ENCODE results near the gene AUTS2. TPM values are rescaled to one million over a fixed set of nuclear protein-coding genes. Genes with fewer than 3 reads are reported as not detected.
A peak's percentile ranks its signal among the peaks of the same experiment; 100 is the strongest.

The AUTS2 gene
- total and polyA plus RNA-seq, 2 experiments from 2014 or later = 32.0 to 91.0 TPM

GRCh38 chr7:70771451-70771850 is 1173.2 kb downstream of the AUTS2 start:
- ATAC-seq (peak; percentile 62), DNase-seq (ENCODE audit: low spot score) (peak; percentile 57)
- Histone ChIP-seq H2AFZ (no peak overlapping the region), H3K4me3 (no peak overlapping the region), H4K20me1 (replicated peaks; ENCODE audit: insufficient read depth) (peaks cover 27% of the 10 kb centered on the region), H3K4me2 (0 out of 2 replicates have a peak overlapping the region, but pooled peaks have one; percentile 39), H3K79me2 (replicated peaks; ENCODE audit: insufficient read depth) (peaks cover 7% of the 10 kb centered on the region; the same call in 1 of the 2 replicates), H3K27ac (ENCODE audit: low read depth) (no peak overlapping the region; the same call in 1 of the 2 replicates), H3K4me1 (ENCODE audit: insufficient read depth) (peaks cover 39% of the 10 kb centered on the region), H3K36me3 (ENCODE audit: insufficient read depth) (peaks cover 19% of the 10 kb centered on the region), H3K27me3 (ENCODE audit: insufficient read depth) (no peaks in the 10 kb centered on the region), H3F3A (replicated peaks; ENCODE audit: low read depth) (peaks cover 9% of the 10 kb centered on the region; the same call in 1 of the 2 replicates), H3K9me2 (ENCODE audit: insufficient read depth) (no peaks in the 10 kb centered on the region)
- Mint-ChIP-seq H3K27ac (no peak overlapping the region), H3K4me1 (peaks cover 43% of the 10 kb centered on the region), H3K36me3 (ENCODE audit: low read depth) (peaks cover 80% of the 10 kb centered on the region), H3K9me3 (no peaks in the 10 kb centered on the region), H3K27me3 (ENCODE audit: insufficient read depth, low read depth, poor library complexity) (peaks cover 5% of the 10 kb centered on the region), H3K4me3 (no peak overlapping the region)
- TF ChIP-seq ZNF331 (CRISPR knock-in tag; IDR thresholded peaks at IDR 0.05; ENCODE audit: low read depth) (no peak), EZH2 (IDR thresholded peaks at IDR 0.05; ENCODE audit: low read depth, unreplicated experiment) (no peak)
- TF ChIP-seq, protein P1, sequence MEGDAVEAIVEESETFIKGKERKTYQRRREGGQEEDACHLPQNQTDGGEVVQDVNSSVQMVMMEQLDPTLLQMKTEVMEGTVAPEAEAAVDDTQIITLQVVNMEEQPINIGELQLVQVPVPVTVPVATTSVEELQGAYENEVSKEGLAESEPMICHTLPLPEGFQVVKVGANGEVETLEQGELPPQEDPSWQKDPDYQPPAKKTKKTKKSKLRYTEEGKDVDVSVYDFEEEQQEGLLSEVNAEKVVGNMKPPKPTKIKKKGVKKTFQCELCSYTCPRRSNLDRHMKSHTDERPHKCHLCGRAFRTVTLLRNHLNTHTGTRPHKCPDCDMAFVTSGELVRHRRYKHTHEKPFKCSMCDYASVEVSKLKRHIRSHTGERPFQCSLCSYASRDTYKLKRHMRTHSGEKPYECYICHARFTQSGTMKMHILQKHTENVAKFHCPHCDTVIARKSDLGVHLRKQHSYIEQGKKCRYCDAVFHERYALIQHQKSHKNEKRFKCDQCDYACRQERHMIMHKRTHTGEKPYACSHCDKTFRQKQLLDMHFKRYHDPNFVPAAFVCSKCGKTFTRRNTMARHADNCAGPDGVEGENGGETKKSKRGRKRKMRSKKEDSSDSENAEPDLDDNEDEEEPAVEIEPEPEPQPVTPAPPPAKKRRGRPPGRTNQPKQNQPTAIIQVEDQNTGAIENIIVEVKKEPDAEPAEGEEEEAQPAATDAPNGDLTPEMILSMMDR (conservative IDR thresholded peaks at IDR 0.05; ENCODE audit: low read depth in 2 of 2) = 0 out of 4 replicates have a peak, but pooled peaks of 1 of the 2 experiments have one; percentile 11

DNA sequence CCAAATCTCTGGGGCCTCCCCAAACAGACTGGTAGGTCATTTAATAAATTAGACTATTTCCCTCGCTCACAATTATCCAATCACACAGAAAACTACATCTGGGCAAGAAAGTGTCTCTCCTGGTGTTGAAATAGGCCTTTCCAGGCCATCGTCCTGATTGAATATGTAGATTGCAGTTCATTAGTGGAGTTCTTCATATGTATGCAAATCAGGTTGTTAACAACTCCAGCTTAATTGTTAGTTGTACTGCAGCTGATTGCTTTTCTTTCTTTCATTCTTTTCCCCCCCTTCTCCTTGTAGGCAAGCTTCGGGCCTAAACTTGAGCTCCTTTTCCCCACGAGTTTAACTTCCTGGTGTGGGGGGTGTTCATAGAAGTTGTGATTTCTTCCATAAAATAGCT is 1174.6 kb downstream of the AUTS2 start:
- no peak for ATAC-seq
- no peaks in the 10 kb centered on the region for H3K27me3 ChIP-seq (ENCODE audit: insufficient read depth)
- H4K20me1 ChIP-seq (replicated peaks; ENCODE audit: insufficient read depth) = peaks cover 27% of the 10 kb centered on the region
- Mint-ChIP-seq H3K4me3 (0 out of 3 replicates have a peak overlapping the region, but pooled peaks have one; percentile 0), H3K36me3 (ENCODE audit: low read depth) (peaks cover 81% of the 10 kb centered on the region), H3K27ac (peak overlapping the region; percentile 71), H3K27me3 (ENCODE audit: insufficient read depth, low read depth, poor library complexity) (peaks cover 5% of the 10 kb centered on the region), H3K9me3 (no peaks in the 10 kb centered on the region), H3K4me1 (peaks cover 43% of the 10 kb centered on the region)
- no peak for DNase-seq (ENCODE audit: low spot score)
- no peaks in the 10 kb centered on the region for H3K9me2 ChIP-seq (ENCODE audit: insufficient read depth)
- peaks cover 4% of the 10 kb centered on the region; the same call in 1 of the 2 replicates for H3K79me2 ChIP-seq (replicated peaks; ENCODE audit: insufficient read depth)
- peaks cover 9% of the 10 kb centered on the region; the same call in 1 of the 2 replicates for H3F3A ChIP-seq (replicated peaks; ENCODE audit: low read depth)
- H3K36me3 ChIP-seq (ENCODE audit: insufficient read depth) = peaks cover 17% of the 10 kb centered on the region
- 0 out of 2 replicates have a peak overlapping the region, but pooled peaks have one; percentile 52 for H3K27ac ChIP-seq (ENCODE audit: low read depth)
- no peak overlapping the region for H3K4me3 ChIP-seq
- no peak overlapping the region for H2AFZ ChIP-seq
- H3K4me1 ChIP-seq (ENCODE audit: insufficient read depth) = peaks cover 39% of the 10 kb centered on the region
- peak overlapping the region; percentile 64 for H3K4me2 ChIP-seq
- TF ChIP-seq EZH2 (IDR thresholded peaks at IDR 0.05; ENCODE audit: low read depth, unreplicated experiment) (no peak), REST (IDR thresholded peaks at IDR 0.05; ENCODE audit: unreplicated experiment) (no peak), NANOG (IDR thresholded peaks at IDR 0.05; ENCODE audit: borderline replicate concordance) (no peak), EZH2phosphoT487 (IDR thresholded peaks at IDR 0.05; ENCODE audit: unreplicated experiment) (no peak), ZNF114 (CRISPR knock-in tag; IDR thresholded peaks at IDR 0.05) (no peak), STAT1 (IDR thresholded peaks at IDR 0.05; ENCODE audit: unreplicated experiment) (no peak)
- TF ChIP-seq, protein P1 (conservative IDR thresholded peaks at IDR 0.05; ENCODE audit: low read depth in 2 of 2) = no peak

Measured in GM23338 (cell line).